Psoas muscle (tissue), 8 donors: ENCODE measurements around the gene PPP3CA. TPM values are rescaled to one million over a fixed set of nuclear protein-coding genes. Genes with fewer than 3 reads are reported as not detected.

Experiments used
- ATAC-seq, 4 donors: fragments of 200-7000 bp; cut with Tn5 transposase; one replicate each; pipeline ENCODE4 v1.9.1; 2020; ENCODE audit warnings: moderate library complexity in 3 of 4, mild to moderate bottlenecking in 2 of 4
- DNase-seq, 2 donors: peaks; one replicate each; pipeline ENCODE4 v3.0.0-alpha.2; 2020
- H3K27ac ChIP-seq: fragments of 200-600 bp; one replicate; pipeline ENCODE4 v1.8.0; 2022
- H3K27me3 ChIP-seq, 3 donors: fragments of 200-600 bp in 1 of 3; one replicate each; pipeline versions ENCODE4 v1.6.1 to v1.8.0; 2013 to 2022; ENCODE audit warnings: low read length in 2 of 3, mild to moderate bottlenecking in 2 of 3, moderate library complexity in 1 of 3; ENCODE audit not compliant: insufficient read depth in 3 of 3
- H3K36me3 ChIP-seq, 2 donors: fragments of 200-600 bp in 1 of 2; one replicate each; pipeline versions ENCODE4 v1.6.1 to v1.8.0; 2013 to 2022; ENCODE audit warnings: low read depth in 1 of 2, mild to moderate bottlenecking in 1 of 2, moderate library complexity in 1 of 2; ENCODE audit not compliant: insufficient read depth in 1 of 2
- H3K4me1 ChIP-seq: fragments of 200-600 bp; one replicate; pipeline ENCODE4 v1.8.0; 2022
- H3K4me3 ChIP-seq: fragments of 200-600 bp; one replicate; pipeline ENCODE4 v1.8.0; 2022; ENCODE audit warnings: mild to moderate bottlenecking
- H3K9me3 ChIP-seq: fragments of 200-600 bp; one replicate; pipeline ENCODE4 v1.8.0; 2022
- WGBS, 3 donors: extraction: QIAGEN DNeasy Blood & Tissue Kit; methylation state at CpG; one replicate each; pipeline versions ENCODE4 v1.1.6 to v1.1.7; 2013; 5-methylcytosine and 5-hydroxymethylcytosine counted together
- intact Hi-C, 2 donors: fragments of 100-400 bp; cut with DNase I; formaldehyde crosslinking; loops; one replicate each; pipeline versions ENCODE4 v1.11.0 to v1.14.2; 2022
- polyA plus RNA-seq, 3 donors: library from polyadenylated mRNA; stranded (reverse); fragments of 200-250 nt; gene quantifications; one replicate each; pipeline ENCODE4 v1.2.3, GENCODE V29; 2013
- total RNA-seq, 4 donors: library from RNA; stranded (reverse); fragmentation: NEBNext Ultra II Directional in 2 of 4; extraction: Animal tissue kit (Norgen Biotek cat#: 25700) in 2 of 4; gene quantifications; one replicate each; pipeline versions ENCODE4 v1.2.1 to v1.2.4, GENCODE V29; 2021 to 2023
- TF ChIP-seq, protein P1 (sequence below): fragments of 200-600 bp; IDR thresholded peaks from one replicate; pipeline ENCODE4 v1.8.0; 2022; ENCODE audit warnings: antibody characterized with exemption
- donor health status: healthy with polysubstance abuse.
- donor health status: DM: no; HTN: no; CAD: no; lungs with moderate emphysema.
- donor health status: Bipolar disorder and iron deficiency.
- donor health status: healthy.
- donor health status: DM: yes; HTN: yes; CAD: no.
- donor health status: DM: no; HTN: no; CAD: no.
- donor health status: DM: no; HTN: no; CAD: no.
- donor health status: DM: yes; HTN: yes; CAD: no.

The PPP3CA gene
- total and polyA plus RNA-seq, 7 donors = 10.4 to 65.9 (median 32.6) TPM

DNA sequence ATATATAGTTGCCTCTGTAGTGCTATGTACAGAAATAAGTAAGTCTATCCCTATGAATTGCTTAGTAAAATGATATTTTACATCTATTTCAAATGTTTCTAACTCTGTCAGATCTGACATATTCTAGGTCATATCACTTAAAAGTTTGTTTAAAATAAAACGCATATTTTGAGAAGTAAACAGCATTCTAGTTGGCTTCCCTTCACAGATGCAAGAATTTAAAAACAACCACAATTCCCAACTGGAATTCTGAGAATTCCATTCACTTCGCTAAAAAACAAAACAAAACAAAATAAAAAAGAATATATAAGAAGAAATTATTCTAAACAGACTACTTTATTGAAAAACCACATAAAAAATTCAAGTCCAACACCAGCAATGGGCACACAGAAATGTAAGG is 126.0 kb downstream of the PPP3CA start:
- no peak overlapping the region for H3K27ac ChIP-seq
- no peaks in the 10 kb centered on the region for H3K9me3 ChIP-seq
- H3K4me3 ChIP-seq = no peak overlapping the region
- peaks cover 65% of the 10 kb centered on the region for H3K4me1 ChIP-seq
- 76 to 82% (median 80%) methylated on average over 2 of the region's 2 CpGs for WGBS, 3 donors
- intact Hi-C loops = no loop called here
- H3K36me3 ChIP-seq = no peaks in the 10 kb centered on the region
- no peak for ATAC-seq
- TF ChIP-seq, protein P1, sequence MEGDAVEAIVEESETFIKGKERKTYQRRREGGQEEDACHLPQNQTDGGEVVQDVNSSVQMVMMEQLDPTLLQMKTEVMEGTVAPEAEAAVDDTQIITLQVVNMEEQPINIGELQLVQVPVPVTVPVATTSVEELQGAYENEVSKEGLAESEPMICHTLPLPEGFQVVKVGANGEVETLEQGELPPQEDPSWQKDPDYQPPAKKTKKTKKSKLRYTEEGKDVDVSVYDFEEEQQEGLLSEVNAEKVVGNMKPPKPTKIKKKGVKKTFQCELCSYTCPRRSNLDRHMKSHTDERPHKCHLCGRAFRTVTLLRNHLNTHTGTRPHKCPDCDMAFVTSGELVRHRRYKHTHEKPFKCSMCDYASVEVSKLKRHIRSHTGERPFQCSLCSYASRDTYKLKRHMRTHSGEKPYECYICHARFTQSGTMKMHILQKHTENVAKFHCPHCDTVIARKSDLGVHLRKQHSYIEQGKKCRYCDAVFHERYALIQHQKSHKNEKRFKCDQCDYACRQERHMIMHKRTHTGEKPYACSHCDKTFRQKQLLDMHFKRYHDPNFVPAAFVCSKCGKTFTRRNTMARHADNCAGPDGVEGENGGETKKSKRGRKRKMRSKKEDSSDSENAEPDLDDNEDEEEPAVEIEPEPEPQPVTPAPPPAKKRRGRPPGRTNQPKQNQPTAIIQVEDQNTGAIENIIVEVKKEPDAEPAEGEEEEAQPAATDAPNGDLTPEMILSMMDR = no peak
- DNase-seq = no peak
- H3K27me3 ChIP-seq = no peaks in the 10 kb centered on the region

DNA sequence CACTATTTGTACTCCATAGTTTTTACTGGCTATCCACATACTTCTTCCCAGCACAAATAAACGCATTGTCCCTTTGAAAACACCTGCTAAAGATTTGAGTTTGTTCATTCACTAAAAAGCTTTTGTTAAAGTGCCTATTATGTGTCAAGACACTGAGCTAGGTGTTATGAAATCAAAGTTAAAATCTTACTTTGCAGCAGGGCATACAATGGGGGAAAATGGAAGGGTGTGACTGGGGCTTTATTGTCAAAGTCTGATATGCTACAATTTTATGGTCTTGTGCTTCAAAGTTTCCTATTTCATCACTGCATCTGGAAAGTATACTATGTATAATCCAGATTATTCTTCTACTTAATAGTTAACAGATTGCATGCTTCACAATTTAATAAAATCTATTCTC is 128.4 kb downstream of the PPP3CA start:
- 72 to 76% (median 73%) methylated on average over 1 of the region's 1 CpG for WGBS, 3 donors
- TF ChIP-seq, protein P1 = no peak
- Histone ChIP-seq H3K4me3 (no peak overlapping the region), H3K36me3 (no peaks in the 10 kb centered on the region), H3K27ac (no peak overlapping the region), H3K4me1 (peaks cover 41% of the 10 kb centered on the region), H3K9me3 (no peaks in the 10 kb centered on the region), H3K27me3 (no peaks in the 10 kb centered on the region)
- intact Hi-C loops = no loop called here
- no peak for ATAC-seq
- DNase-seq = no peak

DNA sequence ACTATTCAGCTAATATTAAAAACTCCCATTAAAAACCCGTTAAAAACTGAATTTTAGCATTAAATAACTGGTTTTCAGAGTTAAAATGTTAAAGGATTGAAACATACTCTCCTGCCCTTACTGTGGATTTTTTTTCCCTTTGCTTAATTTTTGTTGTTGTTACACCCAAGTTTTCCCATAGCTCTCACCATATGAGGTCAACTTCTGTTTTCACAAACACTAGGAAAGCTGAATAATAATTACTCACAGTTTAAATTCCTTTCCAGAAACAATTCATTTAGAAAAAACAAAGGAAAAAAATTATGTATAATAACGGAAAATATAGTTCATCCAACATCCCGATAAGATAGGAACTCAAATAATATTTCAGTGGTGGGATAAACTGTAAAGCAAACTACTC is 129.0 kb downstream of the PPP3CA start:
- H3K27me3 ChIP-seq = no peaks in the 10 kb centered on the region
- no peaks in the 10 kb centered on the region for H3K9me3 ChIP-seq
- 74 to 84% (median 76%) methylated on average over 3 of the region's 3 CpGs for WGBS, 3 donors
- TF ChIP-seq, protein P1 = no peak
- H3K4me3 ChIP-seq = no peak overlapping the region
- intact Hi-C loops = no loop called here
- H3K27ac ChIP-seq = no peak overlapping the region
- H3K4me1 ChIP-seq = peaks cover 35% of the 10 kb centered on the region
- no peak for ATAC-seq
- no peaks in the 10 kb centered on the region for H3K36me3 ChIP-seq
- no peak for DNase-seq

DNA sequence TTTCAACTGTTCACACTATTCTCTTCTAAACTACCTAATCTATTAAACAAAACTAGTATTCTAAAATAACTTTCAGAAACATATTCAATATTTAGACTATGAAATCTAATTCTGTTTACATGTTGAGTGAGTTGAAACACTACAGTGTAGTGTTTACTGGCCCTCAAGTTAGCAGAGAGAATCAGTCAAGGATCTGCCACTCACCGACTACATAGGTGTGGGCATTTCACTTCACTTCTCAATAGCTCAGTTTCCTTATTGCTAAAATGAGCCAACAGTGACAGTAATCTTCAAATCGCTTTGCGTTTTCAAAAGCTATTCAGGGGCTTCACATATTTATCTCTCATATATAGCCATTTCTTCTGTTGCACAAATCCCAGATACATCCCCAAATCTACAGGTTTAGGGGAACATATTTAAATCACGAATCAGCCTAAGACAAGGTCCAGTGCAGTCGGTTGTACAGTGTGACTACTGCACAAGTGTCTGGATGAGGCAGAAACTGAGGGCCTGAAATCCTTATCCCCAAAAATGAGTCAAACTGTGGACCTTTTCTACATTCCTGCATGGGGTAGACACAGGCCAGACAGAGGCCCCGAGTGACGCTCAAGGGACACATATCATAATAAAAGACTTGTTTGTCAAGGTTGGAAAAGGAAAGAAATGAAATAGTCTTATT is 129.8 kb downstream of the PPP3CA start:
- TF ChIP-seq, protein P1 = no peak
- 77 to 84% (median 84%) methylated on average over 7 of the region's 7 CpGs for WGBS, 3 donors
- peaks cover 27% of the 10 kb centered on the region for H3K4me1 ChIP-seq
- H3K27ac ChIP-seq = no peak overlapping the region
- no peak overlapping the region for H3K4me3 ChIP-seq
- DNase-seq (no peak), ATAC-seq (no peak)
- no peaks in the 10 kb centered on the region for H3K9me3 ChIP-seq
- intact Hi-C loops = no loop called here
- H3K36me3 ChIP-seq = no peaks in the 10 kb centered on the region
- H3K27me3 ChIP-seq = no peaks in the 10 kb centered on the region

DNA sequence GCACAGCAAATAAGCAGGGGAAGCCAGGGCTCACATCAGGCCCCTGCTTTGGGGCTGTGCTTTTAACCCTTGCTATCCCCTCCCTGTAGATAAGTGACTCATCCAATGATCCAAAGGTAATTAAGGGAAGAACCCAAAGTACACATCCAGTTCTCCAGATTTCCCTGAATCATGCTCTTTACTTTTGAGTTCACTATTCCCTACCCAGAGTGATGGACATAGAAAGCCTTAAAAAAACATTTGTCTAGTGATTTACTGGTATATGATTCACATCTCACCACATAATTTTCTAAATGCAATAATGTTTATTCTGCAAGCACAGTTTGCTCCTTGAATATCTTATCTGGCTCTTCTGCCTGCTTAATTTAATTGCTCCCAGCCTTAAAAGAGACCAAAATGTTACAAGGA is 136.2 kb downstream of the PPP3CA start:
- intact Hi-C loops = no loop called here
- DNase-seq = no peak
- Histone ChIP-seq H3K4me3 (no peak overlapping the region), H3K27ac (no peak overlapping the region), H3K9me3 (no peaks in the 10 kb centered on the region), H3K27me3 (no peaks in the 10 kb centered on the region), H3K4me1 (no peaks in the 10 kb centered on the region), H3K36me3 (no peaks in the 10 kb centered on the region)
- no peak for ATAC-seq
- TF ChIP-seq, protein P1 = no peak
